GM12873 (cell line): ENCODE measurements around the gene ADRA2C.

Source experiments
- CTCF ChIP-seq: IDR thresholded peaks from 2 replicates; pipeline ENCODE4 v1.5.1; 2012; ENCODE audit warnings: low read depth, mild to moderate bottlenecking, moderate library complexity, low read length, control low read depth; ENCODE audit not compliant: insufficient read depth; ENCODE audit errors: missing control alignments

ADRA2C gene

GRCh38 chr4:3766036-3766784, at the start of gene ADRA2C:
Gene ADRA2C, plus strand, starts transcription at chr4:3766385. Its CDS starts 222 bp downstream, at chr4:3766607.
- no peak for TF ChIP-seq CTCF

- TF ChIP-seq CTCF = no peak
These were observed 49.5 kb upstream of the ADRA2C start for GRCh38 chr4:3716631-3717235.

GRCh38 chr4:3717241-3717640, 48.9 kb upstream of the ADRA2C start:
- TF ChIP-seq CTCF = no peak

- no peak for TF ChIP-seq CTCF
These were observed 47.7 kb upstream of the ADRA2C start for GRCh38 chr4:3718462-3718861.

- TF ChIP-seq CTCF = no peak
These were observed 47.0 kb upstream of the ADRA2C start for GRCh38 chr4:3719191-3719590.

GRCh38 chr4:3719836-3720235, 46.3 kb upstream of the ADRA2C start:
- no peak for TF ChIP-seq CTCF

- TF ChIP-seq CTCF = no peak
These were observed 45.7 kb upstream of the ADRA2C start for GRCh38 chr4:3720466-3720865.
